Left ventricle myocardium inferior (tissue), 1 donor: ENCODE measurements around the gene ISM1. TPM values are rescaled to one million over a fixed set of nuclear protein-coding genes. Genes with fewer than 3 reads are reported as not detected.

Source experiments
- DNase-seq: peaks from one replicate; pipeline ENCODE4 v3.0.0-alpha.2; 2020
- H3K27ac ChIP-seq: fragments of 200-600 bp; replicated peaks from 2 replicates; pipeline ENCODE4 v1.8.0; 2021
- H3K27me3 ChIP-seq: fragments of 200-600 bp; 2 replicates; pipeline ENCODE4 v1.8.0; 2021; ENCODE audit warnings: low read depth
- H3K36me3 ChIP-seq: fragments of 200-600 bp; 2 replicates; pipeline ENCODE4 v1.8.0; 2021
- H3K4me1 ChIP-seq: fragments of 200-600 bp; 2 replicates; pipeline ENCODE4 v1.8.0; 2021
- H3K4me3 ChIP-seq: fragments of 200-600 bp; 2 replicates; pipeline ENCODE4 v1.8.0; 2021; ENCODE audit warnings: mild to moderate bottlenecking, moderate library complexity
- H3K9me3 ChIP-seq: fragments of 200-600 bp; replicated peaks from 2 replicates; pipeline ENCODE4 v1.8.0; 2021
- CTCF ChIP-seq: fragments of 200-600 bp; IDR thresholded peaks from 2 replicates; pipeline ENCODE4 v1.8.0; 2021; ENCODE audit warnings: antibody characterized with exemption, mild to moderate bottlenecking, borderline replicate concordance
- intact Hi-C: fragments of 100-400 bp; cut with micrococcal nuclease; formaldehyde crosslinking; loops from one replicate; pipeline ENCODE4 v1.11.0; 2022
- total RNA-seq: library from RNA; stranded (reverse); fragmentation: NEBNext Ultra II Directional; extraction: Animal tissue kit (Norgen Biotek cat#: 25700); gene quantifications from one replicate; pipeline ENCODE4 v1.2.1, GENCODE V29; 2021
- donor health status: DM: no; HTN: yes; CAD: no; lungs with severe emphysema.

ISM1 gene
- total RNA-seq, 1 donor from 2014 or later = 1.3 TPM

- H3K27me3 ChIP-seq = peaks cover 78% of the 10 kb centered on the region
- H3K4me3 ChIP-seq = peak overlapping the region; percentile 71
- peaks cover 8% of the 10 kb centered on the region for H3K9me3 ChIP-seq
- H3K4me1 ChIP-seq = peaks cover 40% of the 10 kb centered on the region
- peak; percentile 26 for TF ChIP-seq CTCF
- peak; percentile 40 for DNase-seq
- no peaks in the 10 kb centered on the region for H3K36me3 ChIP-seq
- H3K27ac ChIP-seq = peak overlapping the region; percentile 77
- intact Hi-C loops = no loop called here
These were observed 722 bp downstream of the ISM1 start for GRCh38 chr20:13221673-13222318.

GRCh38 chr20:13222319-13222716, 1.2 kb downstream of the ISM1 start:
- peak overlapping the region; percentile 71 for H3K4me3 ChIP-seq
- H3K9me3 ChIP-seq = peaks cover 8% of the 10 kb centered on the region
- H3K27me3 ChIP-seq = peaks cover 73% of the 10 kb centered on the region
- H3K4me1 ChIP-seq = peaks cover 40% of the 10 kb centered on the region
- no peaks in the 10 kb centered on the region for H3K36me3 ChIP-seq
- intact Hi-C loops = no loop called here
- no peak for TF ChIP-seq CTCF
- peak overlapping the region; percentile 77 for H3K27ac ChIP-seq
- DNase-seq = no peak

- no peak for TF ChIP-seq CTCF
- Histone ChIP-seq H3K4me1 (peaks cover 40% of the 10 kb centered on the region), H3K4me3 (peak overlapping the region; percentile 71), H3K36me3 (no peaks in the 10 kb centered on the region), H3K27ac (peak overlapping the region; percentile 77), H3K9me3 (peaks cover 15% of the 10 kb centered on the region), H3K27me3 (peaks cover 57% of the 10 kb centered on the region)
- DNase-seq = no peak
- intact Hi-C loops = no loop called here
These were observed 2.9 kb downstream of the ISM1 start for GRCh38 chr20:13223736-13224520.

GRCh38 chr20:13226367-13226766, 5.3 kb downstream of the ISM1 start:
- intact Hi-C loops = no loop called here

DNA sequence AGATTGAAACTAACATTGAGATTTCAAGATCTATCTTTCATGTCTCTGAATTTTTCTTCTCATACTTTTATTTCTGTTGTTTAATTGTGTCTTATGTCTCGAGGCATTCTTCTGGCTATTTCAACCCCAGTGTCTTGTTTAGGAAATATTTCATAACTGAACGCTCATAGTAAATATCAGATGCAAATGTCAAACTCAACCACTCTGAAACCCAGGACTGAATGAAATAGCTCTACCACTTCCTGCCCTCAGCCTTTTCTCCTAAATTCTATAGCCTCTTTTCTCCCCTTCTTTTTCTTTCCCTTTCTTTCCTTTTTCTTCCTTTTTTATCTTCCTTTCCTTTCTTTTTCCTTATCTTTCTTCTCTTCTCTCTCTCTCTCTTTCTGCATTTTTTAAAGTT, 7.7 kb downstream of the ISM1 start:
- Histone ChIP-seq H3K9me3 (peaks cover 15% of the 10 kb centered on the region), H3K27me3 (peaks cover 12% of the 10 kb centered on the region), H3K4me1 (peaks cover 19% of the 10 kb centered on the region), H3K27ac (no peak overlapping the region), H3K36me3 (no peaks in the 10 kb centered on the region), H3K4me3 (no peak overlapping the region)
- DNase-seq = no peak
- intact Hi-C loops = no loop called here
- TF ChIP-seq CTCF = no peak

More at GRCh38 chr20:13226367-13226766, 5.3 kb downstream of the ISM1 start:
- H3K4me1 ChIP-seq = peaks cover 31% of the 10 kb centered on the region
- no peak for TF ChIP-seq CTCF
- no peak for DNase-seq
- no peaks in the 10 kb centered on the region for H3K36me3 ChIP-seq
- peaks cover 15% of the 10 kb centered on the region for H3K9me3 ChIP-seq
- peaks cover 36% of the 10 kb centered on the region for H3K27me3 ChIP-seq
- no peak overlapping the region for H3K27ac ChIP-seq
- H3K4me3 ChIP-seq = no peak overlapping the region
